ENCODE data around the gene IQGAP1. TPM values are rescaled to one million over a fixed set of nuclear protein-coding genes. Genes with fewer than 3 reads are reported as not detected.

IQGAP1 gene
- total and polyA plus RNA-seq, 9 of the 15 experiments (the other 6 are each of a cell fraction or from before 2014, with no cell fraction given): 37.6 to 143 (median 77.7) TPM

DNA sequence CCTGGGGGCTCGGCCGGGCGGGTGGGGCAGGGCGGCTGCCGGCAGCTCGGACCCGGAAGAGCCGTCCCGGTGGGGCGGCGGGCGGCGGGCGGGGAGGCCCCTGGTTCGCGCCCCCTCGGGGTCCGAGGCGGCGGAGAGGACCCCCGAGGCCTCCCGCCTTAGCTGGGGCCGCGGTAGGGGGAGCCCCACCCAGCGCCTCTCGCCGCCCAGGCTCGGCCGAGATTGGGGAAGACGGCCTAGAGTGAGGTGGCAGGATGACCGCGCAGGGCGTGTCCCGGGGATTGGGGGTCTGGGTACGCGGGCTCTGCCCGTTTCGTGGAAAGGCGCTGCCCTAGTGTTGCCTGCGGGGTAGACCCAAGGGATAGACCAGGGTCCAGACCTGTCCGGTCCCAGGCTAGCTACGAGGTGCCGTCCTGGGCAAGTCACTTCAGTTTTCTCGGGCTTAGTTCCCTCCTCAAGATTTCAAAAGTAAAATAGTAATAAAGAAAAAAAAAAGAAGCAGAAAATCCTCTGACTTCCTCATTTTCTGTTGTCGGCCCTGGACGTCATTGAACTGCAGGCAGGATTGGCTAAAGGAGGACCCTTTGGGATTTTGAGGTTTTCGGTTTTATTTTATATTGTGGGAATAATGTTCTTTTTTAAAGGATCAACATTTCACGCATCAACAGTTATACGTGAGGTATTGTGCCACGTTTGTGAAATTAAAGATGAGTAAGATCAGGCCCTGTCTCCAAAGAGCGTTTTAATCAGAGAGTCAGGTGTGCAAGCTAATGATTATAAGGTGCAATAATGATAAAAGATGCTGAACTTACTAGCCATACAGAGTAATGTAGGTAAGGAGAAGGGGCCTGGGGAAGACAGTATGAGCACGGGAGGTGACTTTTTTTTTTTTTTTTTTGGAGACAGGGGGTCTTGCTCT is 679 bp downstream of the IQGAP1 start (continued):
- TF ChIP-seq, protein P1, sequence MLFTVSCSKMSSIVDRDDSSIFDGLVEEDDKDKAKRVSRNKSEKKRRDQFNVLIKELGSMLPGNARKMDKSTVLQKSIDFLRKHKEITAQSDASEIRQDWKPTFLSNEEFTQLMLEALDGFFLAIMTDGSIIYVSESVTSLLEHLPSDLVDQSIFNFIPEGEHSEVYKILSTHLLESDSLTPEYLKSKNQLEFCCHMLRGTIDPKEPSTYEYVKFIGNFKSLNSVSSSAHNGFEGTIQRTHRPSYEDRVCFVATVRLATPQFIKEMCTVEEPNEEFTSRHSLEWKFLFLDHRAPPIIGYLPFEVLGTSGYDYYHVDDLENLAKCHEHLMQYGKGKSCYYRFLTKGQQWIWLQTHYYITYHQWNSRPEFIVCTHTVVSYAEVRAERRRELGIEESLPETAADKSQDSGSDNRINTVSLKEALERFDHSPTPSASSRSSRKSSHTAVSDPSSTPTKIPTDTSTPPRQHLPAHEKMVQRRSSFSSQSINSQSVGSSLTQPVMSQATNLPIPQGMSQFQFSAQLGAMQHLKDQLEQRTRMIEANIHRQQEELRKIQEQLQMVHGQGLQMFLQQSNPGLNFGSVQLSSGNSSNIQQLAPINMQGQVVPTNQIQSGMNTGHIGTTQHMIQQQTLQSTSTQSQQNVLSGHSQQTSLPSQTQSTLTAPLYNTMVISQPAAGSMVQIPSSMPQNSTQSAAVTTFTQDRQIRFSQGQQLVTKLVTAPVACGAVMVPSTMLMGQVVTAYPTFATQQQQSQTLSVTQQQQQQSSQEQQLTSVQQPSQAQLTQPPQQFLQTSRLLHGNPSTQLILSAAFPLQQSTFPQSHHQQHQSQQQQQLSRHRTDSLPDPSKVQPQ (CRISPR knock-in tag; IDR thresholded peaks at IDR 0.05; ENCODE audit: borderline replicate concordance): no peak
- TF ChIP-seq, protein P2, sequence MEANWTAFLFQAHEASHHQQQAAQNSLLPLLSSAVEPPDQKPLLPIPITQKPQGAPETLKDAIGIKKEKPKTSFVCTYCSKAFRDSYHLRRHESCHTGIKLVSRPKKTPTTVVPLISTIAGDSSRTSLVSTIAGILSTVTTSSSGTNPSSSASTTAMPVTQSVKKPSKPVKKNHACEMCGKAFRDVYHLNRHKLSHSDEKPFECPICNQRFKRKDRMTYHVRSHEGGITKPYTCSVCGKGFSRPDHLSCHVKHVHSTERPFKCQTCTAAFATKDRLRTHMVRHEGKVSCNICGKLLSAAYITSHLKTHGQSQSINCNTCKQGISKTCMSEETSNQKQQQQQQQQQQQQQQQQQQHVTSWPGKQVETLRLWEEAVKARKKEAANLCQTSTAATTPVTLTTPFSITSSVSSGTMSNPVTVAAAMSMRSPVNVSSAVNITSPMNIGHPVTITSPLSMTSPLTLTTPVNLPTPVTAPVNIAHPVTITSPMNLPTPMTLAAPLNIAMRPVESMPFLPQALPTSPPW (CRISPR knock-in tag; IDR thresholded peaks at IDR 0.05): peak; percentile 13; the same call in 1 of the 2 replicates
- TF ChIP-seq ZNF707 (CRISPR knock-in tag; conservative IDR thresholded peaks at IDR 0.05): no peak
- TF ChIP-seq PURB (CRISPR knock-in tag; IDR thresholded peaks at IDR 0.05; ENCODE audit: low read depth): no peak
- no peak for TF ChIP-seq NR1H2 (CRISPR knock-in tag; IDR thresholded peaks at IDR 0.05)
- TF ChIP-seq FOXA3 (CRISPR knock-in tag; conservative IDR thresholded peaks at IDR 0.05 in 1 of 2, IDR thresholded peaks at IDR 0.05 in 1 of 2): peak in 1 of 2 experiments; percentile 38; a peak in 2 of 4 replicates
- no peak for TF ChIP-seq SIX5 (IDR thresholded peaks at IDR 0.05; ENCODE audit: borderline replicate concordance in 1 of 2, insufficient read depth in 1 of 2, low read depth in 1 of 2, low read length in 2 of 2)
- TF ChIP-seq ERF (CRISPR knock-in tag; IDR thresholded peaks at IDR 0.05): 0 out of 2 replicates have a peak, but pooled peaks have one; percentile 43
- no peak for TF ChIP-seq RFX1 (IDR thresholded peaks at IDR 0.05)
- peak; percentile 85 for TF ChIP-seq KLF1 (tag; IDR thresholded peaks at IDR 0.05)
- no peak for TF ChIP-seq RFX7 (CRISPR knock-in tag; IDR thresholded peaks at IDR 0.05)
- no peak for TF ChIP-seq HNRNPL (IDR thresholded peaks at IDR 0.05; ENCODE audit: low read depth, low read length)
- TF ChIP-seq GATAD2B (IDR thresholded peaks at IDR 0.05; ENCODE audit: borderline replicate concordance): peak; percentile 55; the same call in 1 of the 2 replicates
- TF ChIP-seq CXXC5 (CRISPR knock-in tag; IDR thresholded peaks at IDR 0.05): peak; percentile 49; the same call in 1 of the 2 replicates
- TF ChIP-seq, protein P3, sequence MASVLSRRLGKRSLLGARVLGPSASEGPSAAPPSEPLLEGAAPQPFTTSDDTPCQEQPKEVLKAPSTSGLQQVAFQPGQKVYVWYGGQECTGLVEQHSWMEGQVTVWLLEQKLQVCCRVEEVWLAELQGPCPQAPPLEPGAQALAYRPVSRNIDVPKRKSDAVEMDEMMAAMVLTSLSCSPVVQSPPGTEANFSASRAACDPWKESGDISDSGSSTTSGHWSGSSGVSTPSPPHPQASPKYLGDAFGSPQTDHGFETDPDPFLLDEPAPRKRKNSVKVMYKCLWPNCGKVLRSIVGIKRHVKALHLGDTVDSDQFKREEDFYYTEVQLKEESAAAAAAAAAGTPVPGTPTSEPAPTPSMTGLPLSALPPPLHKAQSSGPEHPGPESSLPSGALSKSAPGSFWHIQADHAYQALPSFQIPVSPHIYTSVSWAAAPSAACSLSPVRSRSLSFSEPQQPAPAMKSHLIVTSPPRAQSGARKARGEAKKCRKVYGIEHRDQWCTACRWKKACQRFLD (CRISPR knock-in tag; IDR thresholded peaks at IDR 0.05): no peak; the same call in 1 of the 2 replicates
- 0 out of 2 replicates have a peak, but pooled peaks have one; percentile 56 for TF ChIP-seq MTA3 (IDR thresholded peaks at IDR 0.05; ENCODE audit: borderline replicate concordance)
- no peak for TF ChIP-seq ETS2 (tag; IDR thresholded peaks at IDR 0.05; ENCODE audit: borderline replicate concordance, poor library complexity, severe bottlenecking)
- no peak for TF ChIP-seq DDX20 (tag; IDR thresholded peaks at IDR 0.05; ENCODE audit: low read depth)
- no peak for TF ChIP-seq ZNF778 (CRISPR knock-in tag; IDR thresholded peaks at IDR 0.05)
- no peak for TF ChIP-seq ZNF780A (CRISPR knock-in tag; IDR thresholded peaks at IDR 0.05)
